Mesendoderm (in vitro differentiated cells): ENCODE measurements around the gene MAN2B2.

Source experiments
- DNase-seq: peaks from one replicate; pipeline ENCODE4 v3.0.0; 2013
- H2AK5ac ChIP-seq: 2 replicates; pipeline ENCODE4 v1.6.1; 2013; ENCODE audit warnings: low read length, inconsistent platforms
- H2BK120ac ChIP-seq: 2 replicates; pipeline ENCODE4 v1.6.1; 2013; ENCODE audit warnings: low read depth, mild to moderate bottlenecking, low read length, moderate library complexity, mixed read lengths
- H2BK15ac ChIP-seq: replicated peaks from 2 replicates; pipeline ENCODE4 v1.6.1; 2013; ENCODE audit warnings: low read depth, mild to moderate bottlenecking, moderate library complexity
- H2BK5ac ChIP-seq: 2 replicates; pipeline ENCODE4 v1.6.1; 2013; ENCODE audit warnings: low read length, inconsistent platforms
- H3K18ac ChIP-seq: 2 replicates; pipeline ENCODE4 v1.6.1; 2013; ENCODE audit warnings: mild to moderate bottlenecking, low read length, mixed read lengths
- H3K23ac ChIP-seq: one replicate; pipeline ENCODE4 v1.6.1; 2013; ENCODE audit warnings: low read length
- H3K27ac ChIP-seq: 2 replicates; pipeline ENCODE4 v1.5.1; 2013; ENCODE audit warnings: low read depth, mild to moderate bottlenecking, inconsistent platforms, low read length, moderate library complexity
- H3K27me3 ChIP-seq: 2 replicates; pipeline ENCODE4 v1.6.1; 2013; ENCODE audit warnings: low read length, control low read depth, mild to moderate bottlenecking, inconsistent platforms; ENCODE audit not compliant: insufficient read depth, poor library complexity
- H3K36me3 ChIP-seq: 2 replicates; pipeline ENCODE4 v1.6.1; 2013; ENCODE audit warnings: low read length, inconsistent platforms; ENCODE audit not compliant: control insufficient read depth, insufficient read depth
- H3K4ac ChIP-seq: one replicate; pipeline ENCODE4 v1.6.1; 2013; ENCODE audit warnings: low read depth, mild to moderate bottlenecking, low read length, moderate library complexity
- H3K4me1 ChIP-seq: 2 replicates; pipeline ENCODE4 v1.6.1; 2013; ENCODE audit warnings: low read depth, low read length, inconsistent platforms; ENCODE audit not compliant: control insufficient read depth
- H3K4me2 ChIP-seq: 2 replicates; pipeline ENCODE4 v1.6.1; 2013; ENCODE audit warnings: low read length
- H3K4me3 ChIP-seq: 2 replicates; pipeline ENCODE4 v1.5.1; 2013; ENCODE audit warnings: mild to moderate bottlenecking, low read length
- H3K56ac ChIP-seq: one replicate; pipeline ENCODE4 v1.6.1; 2013; ENCODE audit warnings: low read length
- H3K79me1 ChIP-seq: 2 replicates; pipeline ENCODE4 v1.6.1; 2013; ENCODE audit warnings: low read length, inconsistent platforms
- H3K79me2 ChIP-seq: 2 replicates; pipeline ENCODE4 v1.6.1; 2013; ENCODE audit warnings: mild to moderate bottlenecking, low read length; ENCODE audit not compliant: control insufficient read depth, insufficient read depth
- H3K9ac ChIP-seq: 2 replicates; pipeline ENCODE4 v1.6.1; 2013; ENCODE audit warnings: low read length, inconsistent platforms
- H4K5ac ChIP-seq: one replicate; pipeline ENCODE4 v1.6.1; 2013; ENCODE audit warnings: low read length
- H4K8ac ChIP-seq: one replicate; pipeline ENCODE4 v1.6.1; 2013; ENCODE audit warnings: low read depth, mild to moderate bottlenecking, control low read depth, low read length, moderate library complexity
- WGBS: extraction: QIAGEN DNeasy Blood & Tissue Kit; methylation state at CpG from one replicate; pipeline ENCODE4 v1.1.7; 2013; ENCODE audit warnings: low lambda C conversion rate, missing lambda C conversion rate; ENCODE audit not compliant: insufficient coverage; ENCODE audit errors: extremely low coverage; 5-methylcytosine and 5-hydroxymethylcytosine counted together

Gene MAN2B2

DNA sequence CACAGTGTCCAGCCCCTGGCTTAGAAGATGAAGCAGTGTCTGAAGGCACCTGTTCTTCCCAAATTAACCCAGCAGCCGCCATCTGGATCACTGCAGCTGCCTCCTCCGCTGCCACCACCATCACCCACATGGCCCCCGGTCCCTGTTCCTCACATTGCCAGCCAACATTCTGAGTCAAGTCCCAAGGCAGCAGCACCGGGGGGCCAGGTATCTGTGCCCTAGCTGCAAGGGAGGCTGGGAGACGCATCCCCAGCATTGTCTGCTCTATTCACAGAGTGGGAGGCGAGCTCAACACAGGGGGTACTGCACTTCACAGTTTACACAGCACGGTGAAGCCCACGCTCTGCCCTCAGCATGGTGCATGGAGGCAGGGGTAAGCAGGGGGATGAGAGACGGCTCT is 42.3 kb upstream of the MAN2B2 start:
- WGBS, result no CpG with 5 or more reads among the region's 9 CpGs
- H3K4me1 ChIP-seq, result peaks cover 13% of the 10 kb centered on the region
- no peaks in the 10 kb centered on the region for H3K79me1 ChIP-seq
- H3K18ac ChIP-seq, result no peak overlapping the region
- H3K27ac ChIP-seq, result no peak overlapping the region
- no peak overlapping the region for H4K5ac ChIP-seq
- no peak overlapping the region for H3K4me2 ChIP-seq
- H3K27me3 ChIP-seq, result no peaks in the 10 kb centered on the region
- no peak overlapping the region for H2BK5ac ChIP-seq
- H3K56ac ChIP-seq, result no peak overlapping the region
- H3K23ac ChIP-seq, result no peak overlapping the region
- no peak overlapping the region for H3K4me3 ChIP-seq
- H2AK5ac ChIP-seq, result no peak overlapping the region
- no peak overlapping the region for H4K8ac ChIP-seq
- no peak overlapping the region for H3K9ac ChIP-seq
- H3K4ac ChIP-seq, result no peak overlapping the region
- no peak overlapping the region for H2BK15ac ChIP-seq
- H3K79me2 ChIP-seq, result no peaks in the 10 kb centered on the region
- no peaks in the 10 kb centered on the region for H3K36me3 ChIP-seq
- no peak overlapping the region for H2BK120ac ChIP-seq
- DNase-seq, result no peak

DNA sequence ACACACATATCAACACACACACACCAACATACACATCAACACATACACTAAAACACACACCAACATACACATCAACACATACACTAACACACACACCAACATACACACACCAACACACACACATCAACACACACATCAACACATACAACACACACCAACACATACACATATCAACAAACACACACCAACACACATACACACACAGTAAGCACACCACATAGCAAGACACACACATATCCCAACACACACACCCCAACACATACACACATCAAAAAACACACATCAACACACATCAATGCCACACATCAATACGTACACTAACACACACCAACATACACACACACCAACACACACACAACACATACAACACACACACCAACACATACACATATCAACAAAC is 40.9 kb upstream of the MAN2B2 start:
- no peak for DNase-seq
- Histone ChIP-seq H2BK15ac (no peak overlapping the region), H3K56ac (no peak overlapping the region), H2AK5ac (no peak overlapping the region), H3K36me3 (no peaks in the 10 kb centered on the region), H3K79me2 (no peaks in the 10 kb centered on the region), H2BK5ac (no peak overlapping the region), H4K8ac (no peak overlapping the region), H3K79me1 (no peaks in the 10 kb centered on the region), H3K4me2 (no peak overlapping the region), H3K9ac (no peak overlapping the region), H3K4me1 (peaks cover 4% of the 10 kb centered on the region), H3K23ac (no peak overlapping the region), H2BK120ac (no peak overlapping the region), H3K27me3 (no peaks in the 10 kb centered on the region), H3K4ac (no peak overlapping the region), H3K27ac (no peak overlapping the region), H4K5ac (no peak overlapping the region), H3K4me3 (no peak overlapping the region), H3K18ac (no peak overlapping the region)
- 100% methylated on average over 1 of the region's 1 CpG for WGBS

DNA sequence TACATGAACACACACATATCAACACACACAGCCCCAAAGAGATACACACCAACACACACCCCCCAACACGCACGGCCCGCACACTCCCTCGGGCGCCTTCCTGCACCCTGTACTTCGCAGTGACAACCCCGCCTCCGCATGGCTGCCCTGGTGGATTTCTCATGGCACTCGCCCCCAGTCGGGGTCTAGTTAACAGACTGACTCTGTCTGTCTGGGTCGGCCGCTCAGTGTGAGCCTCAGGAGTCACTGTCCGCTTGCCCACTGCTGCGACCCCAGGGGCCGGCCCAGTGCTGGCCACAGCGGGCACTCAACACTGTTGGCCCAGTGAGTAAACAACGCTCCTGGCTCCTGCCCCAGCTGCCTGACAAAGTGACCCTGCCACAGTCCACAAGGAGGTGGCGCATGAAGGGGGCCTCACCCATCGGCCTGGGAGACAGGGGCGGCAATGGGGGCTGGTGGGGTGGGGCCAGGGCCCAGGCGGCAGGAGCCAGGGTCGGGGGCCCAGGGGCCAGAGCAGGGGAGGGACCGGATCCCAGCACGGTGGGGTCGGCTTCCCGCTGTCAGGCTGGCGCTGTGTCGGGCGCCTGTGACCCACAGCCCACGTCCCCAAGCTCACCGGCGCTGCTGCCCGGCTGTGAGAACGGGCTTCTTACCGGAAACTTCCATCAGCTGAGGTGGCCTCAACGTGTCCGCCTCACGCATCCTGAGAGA is 40.2 kb upstream of the MAN2B2 start:
- WGBS, result 100% methylated on average over 1 of the region's 38 CpGs

DNA sequence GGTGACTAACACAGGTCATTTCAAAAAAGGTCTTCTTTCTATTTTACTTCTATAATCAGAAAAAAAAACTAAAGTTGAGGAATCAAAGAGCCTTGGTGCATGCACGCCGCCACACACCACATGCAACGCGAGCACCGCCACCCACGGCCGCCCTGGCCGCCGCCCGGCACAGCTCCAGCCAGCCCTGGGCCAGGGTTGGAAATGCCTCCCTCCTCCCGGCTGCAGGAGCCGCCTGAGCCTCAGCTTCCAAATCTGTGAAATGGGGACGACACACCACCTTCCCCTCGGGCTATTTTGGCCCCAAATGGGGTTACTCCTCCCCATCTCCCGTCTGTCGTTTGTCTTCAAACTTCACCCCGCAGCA is 39.7 kb upstream of the MAN2B2 start:
- Histone ChIP-seq H3K23ac (no peak overlapping the region), H3K4me3 (no peak overlapping the region), H3K27me3 (no peaks in the 10 kb centered on the region), H3K4ac (no peak overlapping the region), H3K27ac (no peak overlapping the region), H2AK5ac (no peak overlapping the region), H3K56ac (no peak overlapping the region), H3K79me1 (no peaks in the 10 kb centered on the region), H4K8ac (no peak overlapping the region), H3K4me2 (no peak overlapping the region), H3K36me3 (no peaks in the 10 kb centered on the region), H3K4me1 (no peaks in the 10 kb centered on the region), H3K18ac (no peak overlapping the region), H4K5ac (no peak overlapping the region), H2BK15ac (no peak overlapping the region), H2BK5ac (no peak overlapping the region), H2BK120ac (no peak overlapping the region), H3K9ac (no peak overlapping the region), H3K79me2 (no peaks in the 10 kb centered on the region)
- WGBS, result no CpG with 5 or more reads among the region's 17 CpGs
- DNase-seq, result no peak

More for the DNA sequence above, 40.2 kb upstream of the MAN2B2 start:
- Histone ChIP-seq H3K27ac (no peak overlapping the region), H3K79me1 (no peaks in the 10 kb centered on the region), H3K23ac (no peak overlapping the region), H4K8ac (no peak overlapping the region), H2BK120ac (peak overlapping the region; percentile 10), H4K5ac (no peak overlapping the region), H3K4me2 (no peak overlapping the region), H2AK5ac (no peak overlapping the region), H3K4ac (peak overlapping the region; percentile 19), H3K36me3 (no peaks in the 10 kb centered on the region), H2BK15ac (no peak overlapping the region), H3K27me3 (no peaks in the 10 kb centered on the region), H3K4me3 (no peak overlapping the region), H3K18ac (no peak overlapping the region), H3K4me1 (no peaks in the 10 kb centered on the region), H2BK5ac (no peak overlapping the region), H3K79me2 (no peaks in the 10 kb centered on the region), H3K9ac (no peak overlapping the region), H3K56ac (no peak overlapping the region)
- no peak for DNase-seq

DNA sequence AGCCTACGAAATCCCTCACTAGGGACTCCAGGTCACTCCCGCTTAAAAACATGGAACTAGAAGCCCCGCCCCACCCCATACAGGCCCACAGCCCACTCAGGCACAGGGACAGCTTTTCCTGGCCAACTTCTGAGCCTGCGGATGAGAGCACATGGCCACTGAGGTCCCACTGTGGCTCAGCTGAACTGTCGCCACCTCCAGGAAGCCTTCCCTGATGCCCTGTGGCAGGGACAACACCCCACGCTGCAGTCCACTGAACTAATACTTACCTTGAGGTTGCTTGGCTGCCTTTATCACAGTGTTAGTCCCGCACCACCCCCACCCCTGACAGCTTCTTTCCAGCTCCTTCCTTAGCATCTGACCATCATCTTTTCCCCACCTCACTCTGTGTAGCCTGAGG is 39.3 kb upstream of the MAN2B2 start:
- Histone ChIP-seq H3K4ac (no peak overlapping the region), H4K8ac (no peak overlapping the region), H3K9ac (no peak overlapping the region), H2BK15ac (no peak overlapping the region), H3K79me1 (no peaks in the 10 kb centered on the region), H3K27ac (no peak overlapping the region), H3K23ac (no peak overlapping the region), H3K27me3 (no peaks in the 10 kb centered on the region), H4K5ac (no peak overlapping the region), H2AK5ac (no peak overlapping the region), H3K4me3 (no peak overlapping the region), H3K36me3 (no peaks in the 10 kb centered on the region), H3K4me2 (no peak overlapping the region), H3K18ac (no peak overlapping the region), H2BK5ac (no peak overlapping the region), H3K56ac (no peak overlapping the region), H2BK120ac (no peak overlapping the region), H3K4me1 (no peaks in the 10 kb centered on the region), H3K79me2 (no peaks in the 10 kb centered on the region)
- no CpG with 5 or more reads among the region's 7 CpGs for WGBS
- no peak for DNase-seq

DNA sequence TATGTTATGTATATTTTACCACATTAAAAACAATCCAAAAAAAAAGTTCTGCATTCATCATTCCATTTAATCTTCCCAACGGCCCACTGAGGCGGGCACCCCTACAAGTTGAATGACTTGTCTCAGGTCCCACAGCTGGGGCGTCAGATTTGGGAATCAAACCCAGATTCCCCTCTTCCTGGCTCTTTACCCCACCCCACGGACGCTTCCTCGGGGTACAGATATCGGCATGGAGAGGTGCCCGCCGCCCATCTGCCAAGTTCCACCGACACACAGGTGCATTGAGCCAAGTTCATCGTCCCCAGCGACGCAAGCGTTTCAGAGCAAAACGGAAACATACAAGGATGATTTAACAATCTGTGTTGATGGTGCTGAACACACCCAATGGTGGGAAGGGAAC is 36.9 kb upstream of the MAN2B2 start:
- no peak for DNase-seq
- whole genome bisulfite sequencing, result no CpG with 5 or more reads among the region's 15 CpGs

More for the DNA sequence above, 36.9 kb upstream of the MAN2B2 start:
- Histone ChIP-seq H2BK120ac (no peak overlapping the region), H3K4me2 (no peak overlapping the region), H3K79me2 (no peaks in the 10 kb centered on the region), H2BK5ac (no peak overlapping the region), H3K4ac (no peak overlapping the region), H3K9ac (no peak overlapping the region), H2BK15ac (no peak overlapping the region), H2AK5ac (no peak overlapping the region), H4K5ac (no peak overlapping the region), H3K4me1 (no peaks in the 10 kb centered on the region), H3K4me3 (no peak overlapping the region), H4K8ac (no peak overlapping the region), H3K23ac (no peak overlapping the region), H3K56ac (no peak overlapping the region), H3K27me3 (no peaks in the 10 kb centered on the region), H3K18ac (no peak overlapping the region), H3K27ac (no peak overlapping the region), H3K79me1 (no peaks in the 10 kb centered on the region), H3K36me3 (no peaks in the 10 kb centered on the region)
